ENCODE results near the gene RHOT2. TPM values are rescaled to one million over a fixed set of nuclear protein-coding genes. Genes with fewer than 3 reads are reported as not detected.

RHOT2 gene
- total and polyA plus RNA-seq, 3 donors from 2014 or later, result 77.7 to 176 (median 157) TPM

GRCh38 chr16:702341-702740 lies 34.4 kb downstream of the RHOT2 start:
- no peak overlapping the region for H3K4me3 ChIP-seq
- H3K27me3 ChIP-seq, result no peaks in the 10 kb centered on the region
- 87 to 88% methylated on average over 14 to 19 of the region's 19 CpGs for WGBS, 2 donors
- H3K36me3 ChIP-seq (ENCODE audit: low read depth, missing control alignments), result no peaks in the 10 kb centered on the region
- no peaks in the 10 kb centered on the region for H3K4me1 ChIP-seq
- no peak for DNase-seq
- TF ChIP-seq POLR2A (IDR thresholded peaks at IDR 0.05) (no peak), CTCF (IDR thresholded peaks at IDR 0.05) (no peak)
- no peaks in the 10 kb centered on the region for H3K9me3 ChIP-seq
- intact Hi-C loops (cut with DNase I; ENCODE audit: low total_unique reads), result no loop called here
- no peak overlapping the region for H3K27ac ChIP-seq

GRCh38 chr16:703406-703805 lies 35.5 kb downstream of the RHOT2 start:
- DNase-seq, result no peak
- no peaks in the 10 kb centered on the region for H3K9me3 ChIP-seq
- H3K27me3 ChIP-seq, result no peaks in the 10 kb centered on the region
- no peak overlapping the region for H3K27ac ChIP-seq
- 88% methylated on average over 9 of the region's 12 CpGs; no CpG with 5 or more reads in 1 of the 2 donors for WGBS, 2 donors
- no peaks in the 10 kb centered on the region for H3K36me3 ChIP-seq (ENCODE audit: low read depth, missing control alignments)
- no peaks in the 10 kb centered on the region for H3K4me1 ChIP-seq
- no peak for TF ChIP-seq POLR2A (IDR thresholded peaks at IDR 0.05)
- TF ChIP-seq CTCF (IDR thresholded peaks at IDR 0.05), result no peak
- intact Hi-C loops (cut with DNase I; ENCODE audit: low total_unique reads), result no loop called here
- no peak overlapping the region for H3K4me3 ChIP-seq

- 63 to 70% methylated on average over 4 to 7 of the region's 7 CpGs for WGBS, 2 donors
- H3K4me1 ChIP-seq, result no peaks in the 10 kb centered on the region
- DNase-seq, result no peak
- TF ChIP-seq POLR2A (IDR thresholded peaks at IDR 0.05) (no peak), CTCF (IDR thresholded peaks at IDR 0.05) (no peak)
- H3K27me3 ChIP-seq, result no peaks in the 10 kb centered on the region
- intact Hi-C loops (cut with DNase I; ENCODE audit: low total_unique reads), result no loop called here
- no peaks in the 10 kb centered on the region for H3K9me3 ChIP-seq
- H3K4me3 ChIP-seq, result no peak overlapping the region
- H3K27ac ChIP-seq, result no peak overlapping the region
- no peaks in the 10 kb centered on the region for H3K36me3 ChIP-seq (ENCODE audit: low read depth, missing control alignments)
These were observed 36.1 kb downstream of the RHOT2 start for GRCh38 chr16:704047-704446.

- no peak for TF ChIP-seq CTCF (IDR thresholded peaks at IDR 0.05)
- no peak for TF ChIP-seq POLR2A (IDR thresholded peaks at IDR 0.05)
- Histone ChIP-seq H3K27me3 (no peaks in the 10 kb centered on the region), H3K27ac (no peak overlapping the region), H3K4me3 (peak overlapping the region; percentile 12 to 34), H3K36me3 (ENCODE audit: low read depth, missing control alignments) (no peaks in the 10 kb centered on the region), H3K4me1 (peaks cover 1% of the 10 kb centered on the region), H3K9me3 (no peaks in the 10 kb centered on the region)
- intact Hi-C loops (cut with DNase I; ENCODE audit: low total_unique reads), result no loop called here
- 5 to 16% methylated on average over 4 to 39 of the region's 50 CpGs for WGBS, 2 donors
- DNase-seq, result no peak
These were observed 36.8 kb downstream of the RHOT2 start for GRCh38 chr16:704552-705380.

Measured in testis (tissue), 3 donors.